Activated CD4-positive, alpha-beta T cell treated with anti-CD3 and anti-CD28 coated beads, Interleukin-10, Interleukin-2, amounts not matched to agents 100 ng/mL and 50 ng/mL, durations not matched to agents 16 hours and 8 hours (primary cell): Measurements from ENCODE around the gene PPP1R37.
"Not testable (repeated sequence)": the region's sequence is repeated elsewhere in the genome, so short reads cannot be mapped to it uniquely, and the experiment has no call there.

Experiments used
- DNase-seq: peaks from one replicate; pipeline ENCODE4 v3.0.0-alpha.2; 2020

The PPP1R37 gene

GRCh38 chr19:45115809-45116615, 23.0 kb downstream of the PPP1R37 start:
- no peak for DNase-seq

- peak; percentile 81 for DNase-seq
Measured at GRCh38 chr19:45117167-45117594, 24.2 kb downstream of the PPP1R37 start.

GRCh38 chr19:45117671-45118070, 24.7 kb downstream of the PPP1R37 start:
- no peak for DNase-seq

- DNase-seq = no peak
Measured at GRCh38 chr19:45118106-45118505, 25.1 kb downstream of the PPP1R37 start.

- not testable (repeated sequence) for DNase-seq
Measured at GRCh38 chr19:45118591-45119355, 25.8 kb downstream of the PPP1R37 start.

GRCh38 chr19:45119582-45119981, 26.6 kb downstream of the PPP1R37 start:
- DNase-seq = no peak

GRCh38 chr19:45121827-45122345, 28.9 kb downstream of the PPP1R37 start:
- no peak for DNase-seq

- DNase-seq = no peak
Measured at GRCh38 chr19:45122832-45123231, 29.9 kb downstream of the PPP1R37 start.

- no peak for DNase-seq
Measured at GRCh38 chr19:45123440-45123850, 30.5 kb downstream of the PPP1R37 start.

- no peak for DNase-seq
Measured at GRCh38 chr19:45124021-45124420, 31.0 kb downstream of the PPP1R37 start.

GRCh38 chr19:45125360-45125759, 32.4 kb downstream of the PPP1R37 start:
- no peak for DNase-seq

GRCh38 chr19:45125975-45126493, 33.1 kb downstream of the PPP1R37 start:
- DNase-seq = peak; percentile 79

GRCh38 chr19:45126654-45127053, 33.7 kb downstream of the PPP1R37 start:
- no peak for DNase-seq

- no peak for DNase-seq
Measured at GRCh38 chr19:45128146-45128545, 35.2 kb downstream of the PPP1R37 start.

GRCh38 chr19:45128806-45129205, 35.8 kb downstream of the PPP1R37 start:
- no peak for DNase-seq

- no peak for DNase-seq
Measured at GRCh38 chr19:45130236-45130635, 37.3 kb downstream of the PPP1R37 start.

- no peak for DNase-seq
Measured at GRCh38 chr19:45130888-45131615, 38.1 kb downstream of the PPP1R37 start.

- DNase-seq = no peak
Measured at GRCh38 chr19:45133661-45134060, 40.7 kb downstream of the PPP1R37 start.

GRCh38 chr19:45135176-45135885, 42.4 kb downstream of the PPP1R37 start:
- no peak for DNase-seq

- DNase-seq = no peak
Measured at GRCh38 chr19:45136507-45137178, 43.7 kb downstream of the PPP1R37 start.

- no peak for DNase-seq
Measured at GRCh38 chr19:45137179-45137761, 44.3 kb downstream of the PPP1R37 start.
